Colonic mucosa (tissue), 4 donors: ENCODE data around the gene MANF. TPM values are rescaled to one million over a fixed set of nuclear protein-coding genes. Genes with fewer than 3 reads are reported as not detected.
A peak's percentile ranks its signal among the peaks of the same experiment; 100 is the strongest.

Experiments used
- DNase-seq: peaks from one replicate; pipeline ENCODE4 v3.0.0-alpha.2; 2020
- H3K27ac ChIP-seq: fragments of 200-600 bp; one replicate; pipeline ENCODE4 v1.8.0; 2021
- H3K27me3 ChIP-seq: fragments of 200-600 bp; one replicate; pipeline ENCODE4 v1.8.0; 2021
- H3K36me3 ChIP-seq: fragments of 200-600 bp; one replicate; pipeline ENCODE4 v1.8.0; 2021
- H3K4me1 ChIP-seq: fragments of 200-600 bp; one replicate; pipeline ENCODE4 v1.8.0; 2021; ENCODE audit warnings: mild to moderate bottlenecking
- H3K4me3 ChIP-seq: fragments of 200-600 bp; one replicate; pipeline ENCODE4 v1.8.0; 2021
- H3K9ac ChIP-seq, 2 donors: one replicate each; pipeline ENCODE4 v1.7.0; 2013; ENCODE audit warnings: control low read depth in 2 of 2, low read depth in 2 of 2, low read length in 2 of 2
- H3K9me3 ChIP-seq: fragments of 200-600 bp; one replicate; pipeline ENCODE4 v1.8.0; 2021
- CTCF ChIP-seq: fragments of 200-600 bp; IDR thresholded peaks from one replicate; pipeline ENCODE4 v1.8.0; 2022; ENCODE audit warnings: antibody characterized with exemption, mild to moderate bottlenecking
- intact Hi-C: fragments of 100-400 bp; cut with DNase I; formaldehyde crosslinking; loops from one replicate; pipeline ENCODE4 v1.14.1; 2022
- total RNA-seq, 2 donors: library from RNA; stranded (reverse); fragmentation: NEBNext Ultra II Directional in 1 of 2; extraction: Animal tissue kit (Norgen Biotek cat#: 25700) in 1 of 2; gene quantifications; one replicate each; pipeline ENCODE4 v1.2.1, GENCODE V29; 2021
- donor health status: healthy.
- donor health status: DM: no; HTN: no; CAD: no.
- donor health status: DM: no; HTN: no; CAD: no.

The MANF gene
- total RNA-seq, 2 donors from 2014 or later: 100 to 178 TPM

- no peaks in the 10 kb centered on the region for H3K36me3 ChIP-seq
- peaks cover 49% of the 10 kb centered on the region for H3K4me1 ChIP-seq
- peak; percentile 25 for TF ChIP-seq CTCF
- no peaks in the 10 kb centered on the region for H3K27me3 ChIP-seq
- peak overlapping the region; percentile 52 for H3K27ac ChIP-seq
- intact Hi-C loops: no loop called here
- H3K9me3 ChIP-seq: no peaks in the 10 kb centered on the region
- H3K9ac ChIP-seq: peak overlapping the region in 1 of 2 donors; percentile 62
- H3K4me3 ChIP-seq: no peak overlapping the region
- DNase-seq: peak; percentile 84
These were observed 3.4 kb downstream of the MANF start for GRCh38 chr3:51388286-51389029.

GRCh38 chr3:51389423-51390183 is 4.5 kb downstream of the MANF start:
- peak overlapping the region; percentile 52 for H3K27ac ChIP-seq
- intact Hi-C loops: loop anchor here (2.0 to 10.0 kb wide), 2 partner anchors 45 to 285 kb away; partner anchors contain the start of gene TEX264

GRCh38 chr3:51390246-51391074 is 5.4 kb downstream of the MANF start:
- H3K4me1 ChIP-seq: peaks cover 51% of the 10 kb centered on the region
- H3K9ac ChIP-seq: peak overlapping the region; percentile 44 to 75
- peak overlapping the region; percentile 53 for H3K27ac ChIP-seq
- no peaks in the 10 kb centered on the region for H3K36me3 ChIP-seq
- no peak for DNase-seq
- H3K9me3 ChIP-seq: no peaks in the 10 kb centered on the region
- intact Hi-C loops: loop anchor here (2.0 to 10.0 kb wide), 2 partner anchors 44 to 284 kb away; partner anchors contain the start of gene TEX264
- TF ChIP-seq CTCF: no peak
- peak overlapping the region; percentile 74 for H3K4me3 ChIP-seq
- no peaks in the 10 kb centered on the region for H3K27me3 ChIP-seq

More at GRCh38 chr3:51389423-51390183, 4.5 kb downstream of the MANF start:
- DNase-seq: peak; percentile 63
- H3K4me3 ChIP-seq: no peak overlapping the region
- TF ChIP-seq CTCF: peak; percentile 69
- peaks cover 51% of the 10 kb centered on the region for H3K4me1 ChIP-seq
- no peaks in the 10 kb centered on the region for H3K36me3 ChIP-seq
- peak overlapping the region in 1 of 2 donors; percentile 75 for H3K9ac ChIP-seq
- H3K27me3 ChIP-seq: no peaks in the 10 kb centered on the region
- no peaks in the 10 kb centered on the region for H3K9me3 ChIP-seq

- peak; percentile 97 for DNase-seq
- Histone ChIP-seq H3K4me3 (peak within 1 kb of the TSS; percentile 74), H3K36me3 (no peaks in the 10 kb centered on the region), H3K4me1 (peaks cover 47% of the 10 kb centered on the region), H3K9ac (peak within 1 kb of the TSS; percentile 75 to 80), H3K27me3 (no peaks in the 10 kb centered on the region), H3K9me3 (no peaks in the 10 kb centered on the region), H3K27ac (peak within 1 kb of the TSS; percentile 53)
- intact Hi-C loops: loop anchor here (2.0 to 10.0 kb wide), 2 partner anchors 44 to 284 kb away; partner anchors contain the start of gene TEX264
- TF ChIP-seq CTCF: peak; percentile 74
These were observed 6.0 kb downstream of the MANF start, which contains the start of gene RBM15B for GRCh38 chr3:51391075-51391565. TSS of gene RBM15B (plus strand) at chr3:51391285. CDS start at chr3:51391400, 115 bp downstream.
